ENCODE results near the gene MDM4. TPM values are rescaled to one million over a fixed set of nuclear protein-coding genes. Genes with fewer than 3 reads are reported as not detected.
"Not testable (repeated sequence)": the region's sequence is repeated elsewhere in the genome, so short reads cannot be mapped to it uniquely, and the experiment has no call there.

The MDM4 gene
- polyA plus RNA-seq, 12 donors: 15.5 to 296 (median 39.9) TPM

DNA sequence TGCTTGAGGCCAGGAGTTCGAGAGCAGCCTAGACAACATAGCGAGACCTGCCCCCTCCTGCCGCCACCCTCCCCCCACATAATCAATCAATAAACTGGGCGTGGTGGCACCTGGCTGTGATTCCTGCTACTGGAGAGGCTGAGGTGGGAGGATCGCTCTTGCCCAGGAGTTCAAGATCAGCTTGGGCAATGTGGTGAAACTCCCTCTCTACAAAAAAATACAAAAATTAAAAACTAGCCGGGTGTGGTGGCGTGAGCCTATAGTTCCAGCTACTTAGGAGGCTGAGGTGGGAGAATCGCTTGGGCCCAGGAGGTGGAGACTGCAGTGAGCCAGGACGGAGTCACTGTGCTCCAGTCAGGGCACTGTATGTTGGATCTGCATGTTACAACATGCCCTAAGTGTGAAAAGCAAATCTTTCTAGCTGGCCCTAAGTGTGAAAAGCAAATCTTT is 7.0 kb upstream of the MDM4 start:
- DNase-seq: no peak

GRCh38 chr1:204511366-204511765 is 4.8 kb upstream of the MDM4 start:
- DNase-seq: no peak

DNA sequence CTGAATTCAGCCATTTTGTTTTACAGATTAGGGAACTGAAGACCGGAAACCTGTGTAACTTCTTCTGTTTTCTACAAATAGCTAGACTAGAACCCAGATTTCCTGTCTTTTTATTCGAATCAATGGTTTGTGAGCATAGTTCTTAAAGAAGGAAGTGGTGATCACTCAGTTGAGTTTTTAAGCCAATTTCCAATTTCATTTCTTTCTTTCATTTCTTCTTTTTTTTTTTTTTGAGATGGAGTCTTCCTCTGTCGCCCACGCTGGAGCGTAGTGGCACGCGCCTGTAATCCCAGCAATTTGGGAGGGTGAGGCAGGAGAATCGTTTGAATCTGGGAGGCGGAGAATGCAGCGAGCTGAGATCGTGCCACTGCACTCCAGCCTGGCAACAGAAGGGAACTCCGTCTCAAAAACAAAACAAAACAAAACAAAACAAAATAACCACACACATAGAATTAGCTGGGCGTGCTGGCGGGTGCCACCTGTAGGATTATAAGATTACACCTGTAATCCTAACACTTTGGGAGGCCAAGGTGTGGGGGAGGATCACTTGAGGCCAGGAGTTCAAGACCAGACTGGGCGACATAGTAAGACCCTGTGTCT is 3.0 kb upstream of the MDM4 start:
- no peak for DNase-seq

DNA sequence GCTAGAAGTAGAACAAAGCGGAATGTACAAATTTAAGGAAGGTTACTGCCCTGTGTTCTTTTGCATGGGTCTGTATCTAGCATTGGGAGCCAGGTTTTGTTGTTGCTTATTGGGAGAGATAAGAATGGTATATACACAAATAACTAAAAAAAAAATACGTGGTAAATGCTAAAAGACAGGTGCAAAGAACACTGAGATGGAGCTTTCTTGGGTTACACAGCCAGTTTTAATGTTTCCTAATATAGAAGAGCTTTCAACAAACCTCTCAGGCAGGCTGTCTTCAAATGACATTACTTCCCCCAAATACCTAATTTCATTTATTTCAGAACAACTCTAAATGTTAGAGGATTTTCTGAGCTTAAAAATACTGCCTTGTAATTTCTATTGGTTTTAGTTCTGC is 1.4 kb upstream of the MDM4 start:
- DNase-seq: no peak

GRCh38 chr1:204517382-204517781 is 1.2 kb downstream of the MDM4 start:
- DNase-seq: not testable (repeated sequence)

DNA sequence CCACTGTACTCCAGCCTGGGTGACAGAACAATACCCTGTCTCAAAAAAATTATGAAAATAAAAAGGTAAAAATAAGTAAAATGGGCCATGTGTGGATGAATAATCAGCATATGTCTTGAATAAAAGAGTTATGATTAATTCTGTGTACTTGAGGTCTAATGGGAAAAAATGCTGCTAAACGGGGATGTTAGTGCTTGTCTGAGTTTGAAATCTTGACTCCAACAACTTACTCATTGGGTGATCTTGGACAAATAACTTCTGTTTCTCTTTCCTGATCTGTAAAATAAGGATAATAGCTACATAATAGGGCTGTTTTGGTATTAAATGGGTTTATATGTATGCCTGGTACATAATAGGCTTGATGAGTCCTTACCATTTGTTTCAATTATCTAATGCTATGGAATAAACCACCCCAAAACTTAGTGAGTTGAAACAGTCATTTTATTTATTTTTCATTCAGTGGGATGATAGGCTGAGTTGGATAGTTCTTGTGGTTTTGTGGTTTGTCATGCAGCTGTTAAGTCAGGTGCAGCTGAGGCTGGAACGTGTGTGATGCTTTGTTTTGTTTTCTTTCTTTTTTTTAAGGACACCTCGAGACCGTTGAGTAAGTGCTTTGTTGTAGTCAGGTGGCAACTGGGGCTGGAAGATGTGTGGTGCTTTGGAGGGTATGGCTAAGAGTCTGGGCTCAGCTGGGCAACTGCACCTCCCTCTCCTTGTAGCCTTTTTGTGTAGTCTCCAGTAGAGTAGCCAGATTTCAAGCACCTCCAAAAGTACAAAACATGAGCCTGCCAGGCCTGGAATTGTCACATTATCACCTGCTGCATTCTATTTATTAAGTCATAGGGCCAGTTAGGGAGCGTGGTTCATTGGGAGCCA is 4.9 kb downstream of the MDM4 start:
- no peak for DNase-seq

GRCh38 chr1:204521941-204522521 is 5.8 kb downstream of the MDM4 start:
- not testable (repeated sequence) for DNase-seq

DNA sequence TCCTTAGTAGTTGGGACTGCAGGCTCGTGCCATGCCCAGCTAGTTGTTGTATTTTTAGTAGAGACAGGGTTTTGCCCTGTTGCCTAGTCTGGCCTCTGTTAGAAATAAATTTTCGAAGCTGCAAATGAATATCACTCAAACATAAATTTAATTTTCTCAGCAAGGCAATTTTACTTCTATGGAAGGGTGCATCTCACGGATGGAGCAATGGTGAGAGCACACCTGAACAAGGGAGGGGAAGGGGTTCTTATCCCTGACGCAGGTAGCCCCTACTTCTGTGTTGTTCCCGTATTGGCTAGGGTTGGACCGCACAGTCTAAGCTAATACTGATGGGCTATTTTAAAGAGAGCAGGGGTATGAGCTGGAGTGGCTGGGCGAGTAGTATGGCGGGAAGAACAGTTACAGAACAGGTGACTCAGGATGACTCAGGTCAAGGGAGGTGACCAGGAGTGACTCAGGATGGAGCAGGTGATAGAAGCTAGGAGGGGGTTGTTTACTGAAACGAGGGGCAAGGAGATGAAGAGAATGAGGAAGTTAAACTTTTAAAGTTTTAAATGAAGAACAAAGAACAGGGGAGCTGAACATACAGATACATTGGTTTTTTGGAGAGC is 7.5 kb downstream of the MDM4 start:
- no peak for DNase-seq

- no peak for DNase-seq
Observed at GRCh38 chr1:204524986-204525385, 8.8 kb downstream of the MDM4 start.

DNA sequence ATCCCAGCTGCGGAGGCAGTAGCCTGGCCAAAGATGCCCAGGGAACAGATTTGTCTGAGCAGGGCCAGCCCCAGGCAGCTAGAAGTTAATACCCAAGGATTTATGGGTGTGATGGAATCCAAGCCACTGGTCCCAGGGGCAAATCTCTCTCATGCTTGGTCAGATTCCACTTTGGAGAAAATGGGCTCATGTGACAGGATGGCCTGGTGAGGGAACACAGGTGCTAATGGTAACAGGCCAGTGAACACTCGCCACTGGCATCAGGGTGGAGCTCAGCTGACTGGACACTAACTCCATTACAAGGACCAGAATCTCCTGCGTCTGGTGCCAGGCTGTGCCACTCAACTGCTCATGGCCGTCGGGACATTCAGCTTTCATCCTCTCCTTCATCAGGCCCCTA is 12.0 kb downstream of the MDM4 start:
- DNase-seq: no peak

DNA sequence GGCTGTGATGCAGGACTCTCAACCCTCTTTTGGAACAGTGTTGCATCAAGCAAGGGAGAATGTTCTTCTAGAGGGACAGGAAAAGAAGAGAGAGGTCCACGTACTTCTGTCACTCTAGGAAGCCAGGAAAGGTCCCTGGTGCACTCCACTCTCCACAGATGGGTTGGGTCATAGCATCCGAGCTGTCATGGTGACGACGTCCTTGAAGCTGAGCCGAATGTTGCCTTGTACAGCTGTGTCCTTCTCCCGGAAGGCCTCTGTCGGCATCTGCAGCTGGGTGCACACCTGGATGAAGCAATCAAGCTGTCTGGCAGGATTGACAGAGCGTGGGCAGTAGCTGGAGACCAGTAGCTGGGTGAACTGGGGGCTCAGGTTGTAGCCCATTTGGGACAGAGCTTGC is 12.5 kb downstream of the MDM4 start:
- DNase-seq: no peak

GRCh38 chr1:204529371-204529895 is 13.2 kb downstream of the MDM4 start:
- DNase-seq: no peak

GRCh38 chr1:204530932-204531331 is 14.7 kb downstream of the MDM4 start:
- no peak for DNase-seq

DNA sequence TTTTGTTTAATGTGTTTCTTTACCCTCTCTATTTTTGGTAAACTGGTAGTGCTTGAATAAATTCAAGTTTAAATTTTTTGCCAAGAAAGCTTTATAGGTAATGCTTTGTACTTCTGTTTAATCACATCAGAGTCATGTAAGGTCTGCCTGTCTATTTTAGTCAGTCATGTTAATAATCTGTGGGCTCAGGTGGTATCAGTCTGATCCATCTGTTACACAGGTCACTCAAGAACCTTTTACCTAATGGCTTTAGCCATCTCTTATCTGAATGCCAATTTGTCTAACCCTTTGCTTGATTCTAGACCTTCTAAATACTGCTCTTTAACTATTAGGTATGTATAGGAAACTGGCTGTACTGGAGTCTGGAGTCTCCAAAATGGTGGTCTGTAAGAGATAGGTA is 16.6 kb downstream of the MDM4 start:
- DNase-seq: no peak

DNA sequence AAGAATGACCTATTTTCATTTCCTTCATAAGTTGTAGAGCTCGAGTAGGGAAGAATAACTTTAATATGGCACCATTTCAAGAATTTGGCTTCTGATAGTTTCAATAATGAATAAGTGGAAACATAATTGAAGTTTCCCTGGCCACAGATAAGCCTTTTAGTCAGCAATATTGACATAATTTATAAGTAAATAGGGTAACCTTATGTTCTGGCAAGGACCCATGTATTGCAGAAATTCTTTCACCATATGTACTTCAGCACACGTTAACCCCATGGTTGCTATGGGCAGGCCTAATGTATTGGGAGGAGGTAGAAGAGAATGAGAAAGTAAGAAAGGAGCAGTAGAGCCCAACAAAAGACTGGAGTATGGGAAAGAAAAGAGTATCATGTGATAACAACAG is 25.4 kb downstream of the MDM4 start:
- DNase-seq: no peak

- DNase-seq: no peak
Observed at GRCh38 chr1:204544321-204544720, 28.1 kb downstream of the MDM4 start.

- DNase-seq: no peak
Observed at GRCh38 chr1:204545202-204545601, 29.0 kb downstream of the MDM4 start.

DNA sequence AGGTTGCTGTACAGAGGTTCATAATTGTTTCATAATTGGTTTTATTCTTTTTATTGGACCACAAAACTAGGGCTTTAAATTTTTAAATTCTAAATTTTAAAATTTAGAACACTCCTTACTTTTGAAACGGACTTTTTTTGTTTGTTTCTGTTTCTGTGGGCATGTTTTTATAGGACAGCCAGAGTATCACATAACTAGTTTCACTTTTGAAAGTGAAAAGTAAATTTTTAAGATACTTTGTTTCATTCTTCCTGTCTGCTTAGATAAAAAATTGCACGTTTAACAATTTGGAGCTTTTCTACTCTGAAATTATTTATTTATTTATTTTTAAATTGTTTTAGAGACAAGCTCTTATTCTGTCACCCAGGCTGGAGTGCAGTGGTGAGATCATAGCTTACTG is 29.7 kb downstream of the MDM4 start:
- no peak for DNase-seq

DNA sequence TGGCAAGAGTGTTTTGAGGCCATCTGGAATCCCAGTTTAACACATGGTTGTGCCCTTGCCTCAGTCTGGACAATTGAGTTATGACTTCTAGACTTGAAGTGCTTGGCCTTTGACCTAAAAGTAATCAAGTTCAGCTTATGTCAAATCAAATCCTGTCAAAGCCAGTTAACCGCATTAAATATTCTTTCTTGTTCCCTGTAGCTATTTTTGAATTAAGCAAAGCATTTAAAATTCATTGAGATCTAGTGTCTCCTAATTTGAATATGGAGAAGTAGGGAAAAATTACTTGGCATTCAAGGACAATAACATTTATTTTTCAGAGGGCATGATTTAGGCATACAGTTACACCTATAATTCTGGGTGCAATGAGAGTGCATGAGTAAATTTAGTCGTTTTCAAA is 32.1 kb downstream of the MDM4 start:
- no peak for DNase-seq

GRCh38 chr1:204549313-204549712 is 33.1 kb downstream of the MDM4 start:
- DNase-seq: no peak

- no peak for DNase-seq
Observed at GRCh38 chr1:204550926-204551325, 34.7 kb downstream of the MDM4 start.

DNA sequence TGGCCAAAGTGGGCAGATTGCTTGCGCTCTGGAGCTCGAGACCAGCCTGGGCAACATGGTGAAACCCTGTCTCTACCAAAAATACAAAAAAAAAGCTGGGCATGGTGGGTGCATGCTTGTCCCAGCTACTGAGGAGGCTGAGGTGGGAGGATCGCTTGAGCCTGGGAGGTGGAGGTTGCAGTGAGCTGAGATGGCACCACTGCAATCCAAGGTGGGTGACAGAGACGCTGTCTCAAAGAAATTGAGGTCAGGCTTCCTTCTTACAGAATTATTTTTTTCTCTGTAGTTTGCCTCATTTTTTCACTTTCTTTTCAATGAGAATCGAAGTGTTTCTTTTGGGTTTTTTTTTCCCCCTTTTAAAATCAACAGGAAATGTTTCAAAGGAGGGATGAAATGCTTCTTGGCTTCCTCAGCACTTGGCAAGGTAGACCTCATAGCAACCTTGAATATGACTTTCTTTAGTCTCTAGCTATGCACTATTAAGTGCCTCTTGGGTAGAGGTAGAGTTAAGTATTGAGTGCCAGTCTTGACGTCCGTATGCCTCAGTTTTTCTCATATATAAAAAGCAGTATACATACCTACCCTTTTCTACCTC is 40.3 kb downstream of the MDM4 start:
- no peak for DNase-seq
